B cell (primary cell): ENCODE data around the gene APP. TPM values are rescaled to one million over a fixed set of nuclear protein-coding genes. Genes with fewer than 3 reads are reported as not detected.

ENCODE experiments used
- ATAC-seq: fragments of 200-7000 bp; cut with Tn5 transposase; one replicate; pipeline ENCODE4 v1.10.0; 2021; ENCODE audit warnings: low read depth, mild to moderate bottlenecking, moderate number of reproducible peaks, moderate library complexity
- CTCF ChIA-PET: fragments of 350-600 bp; sonication (Branson Sonifier 250); formaldehyde crosslinking; loops from one replicate; lab custom pipeline; 2021; ENCODE audit warnings: antibody characterized with exemption, inconsistent platforms; lab: Charles Lee
- POLR2A ChIA-PET: fragments of 350-600 bp; sonication (Branson Sonifier 250); formaldehyde crosslinking; loops from one replicate; lab custom pipeline; 2021; ENCODE audit warnings: antibody characterized with exemption; lab: Charles Lee
- DNase-seq: peaks from one replicate; pipeline ENCODE4 v3.0.0; 2013
- H2AFZ ChIP-seq: 2 replicates; pipeline ENCODE4 v1.6.1; 2012; ENCODE audit warnings: mild to moderate bottlenecking, low read depth, low read length; ENCODE audit not compliant: insufficient read depth, poor library complexity, severe bottlenecking
- H3K27ac ChIP-seq, 2 donors: 1 replicate in 1 of 2; 2 replicates in 1 of 2; pipeline ENCODE4 v1.5.1; 2012 to 2013; ENCODE audit warnings: low read length in 2 of 2, mild to moderate bottlenecking in 2 of 2, moderate library complexity in 1 of 2
- H3K27me3 ChIP-seq, 4 experiments: fragments of 200-600 bp in 1 of 4; sonication (generic) in 1 of 4; replicated peaks in 1 of 4; 1 replicate in 2 of 4; 2 replicates in 2 of 4; pipeline versions ENCODE4 v1.6.1 to v1.7.0; 2013 to 2016; ENCODE audit warnings: low read length in 3 of 4, mild to moderate bottlenecking in 2 of 4, mixed read lengths in 1 of 4, moderate library complexity in 1 of 4; ENCODE audit not compliant: insufficient read depth in 4 of 4, control insufficient read depth in 3 of 4; ENCODE audit errors: control extremely low read depth in 1 of 4
- H3K36me3 ChIP-seq, 2 experiments: replicated peaks in 1 of 2; 1 replicate in 1 of 2; 2 replicates in 1 of 2; pipeline versions ENCODE4 v1.6.1 to v1.7.1; 2013; ENCODE audit warnings: low read length in 1 of 2; ENCODE audit not compliant: insufficient read depth in 2 of 2, control insufficient read depth in 1 of 2; ENCODE audit errors: control extremely low read depth in 1 of 2, extremely low read depth in 1 of 2
- H3K4me1 ChIP-seq, 2 donors: fragments of 200-600 bp in 1 of 2; sonication (generic) in 1 of 2; 1 replicate in 1 of 2; 2 replicates in 1 of 2; pipeline versions ENCODE4 v1.5.1 to v1.6.1; 2013 to 2017; ENCODE audit warnings: low read length in 2 of 2; ENCODE audit not compliant: control insufficient read depth in 2 of 2, insufficient read depth in 2 of 2
- H3K4me2 ChIP-seq: replicated peaks from 2 replicates; pipeline ENCODE3; 2012; ENCODE audit warnings: mild to moderate bottlenecking, low read depth, low read length; ENCODE audit not compliant: poor library complexity, severe bottlenecking
- H3K4me3 ChIP-seq, 5 experiments: fragments of 200-600 bp in 1 of 5; sonication (generic) in 1 of 5; 1 replicate in 3 of 5; 2 replicates in 2 of 5; pipeline versions ENCODE4 v1.5.1 to v1.7.0; 2011 to 2016; ENCODE audit warnings: low read length in 4 of 5, mild to moderate bottlenecking in 4 of 5, low read depth in 2 of 5, control low read depth in 1 of 5, moderate library complexity in 1 of 5; ENCODE audit not compliant: insufficient read depth in 1 of 5; ENCODE audit errors: control extremely low read depth in 1 of 5, extremely low read depth in 1 of 5
- H3K79me2 ChIP-seq: fragments of 200-600 bp; sonication (generic); one replicate; pipeline ENCODE4 v1.6.0; 2016; ENCODE audit warnings: low read length; ENCODE audit not compliant: control insufficient read depth, insufficient read depth
- H3K9ac ChIP-seq: fragments of 200-600 bp; sonication (generic); 2 replicates; pipeline ENCODE4 v1.6.1; 2017; ENCODE audit warnings: mild to moderate bottlenecking, low read length, moderate library complexity
- H3K9me3 ChIP-seq, 3 donors: one replicate each; pipeline versions ENCODE4 v1.6.1 to v1.7.1; 2013; ENCODE audit warnings: low read length in 2 of 3; ENCODE audit not compliant: control insufficient read depth in 2 of 3, insufficient read depth in 1 of 3; ENCODE audit errors: control extremely low read depth in 1 of 3
- H4K20me1 ChIP-seq: 2 replicates; pipeline ENCODE4 v1.6.0; 2012; ENCODE audit warnings: mild to moderate bottlenecking, low read length; ENCODE audit not compliant: insufficient read depth, control insufficient read depth, poor library complexity, severe bottlenecking
- H3K27ac Mint-ChIP-seq: one replicate; pipeline ENCODE4 v1.8.0; 2021; ENCODE audit warnings: mixed read lengths
- H3K27me3 Mint-ChIP-seq: one replicate; pipeline ENCODE4 v1.8.0; 2021; ENCODE audit warnings: mixed read lengths
- H3K4me1 Mint-ChIP-seq: one replicate; pipeline ENCODE4 v1.8.0; 2021; ENCODE audit warnings: mixed read lengths
- H3K4me3 Mint-ChIP-seq: one replicate; pipeline ENCODE4 v1.8.0; 2021; ENCODE audit warnings: mixed read lengths
- H3K9me3 Mint-ChIP-seq: one replicate; pipeline ENCODE4 v1.8.0; 2022; ENCODE audit warnings: mixed read lengths; ENCODE audit not compliant: insufficient read depth
- CTCF ChIP-seq: fragments of 200-600 bp; IDR thresholded peaks from one replicate; pipeline ENCODE4 v1.8.0; 2022; ENCODE audit warnings: antibody characterized with exemption, mild to moderate bottlenecking
- EZH2 ChIP-seq: IDR thresholded peaks from 2 replicates; pipeline ENCODE4 v1.6.1; 2012; ENCODE audit warnings: borderline replicate concordance, low read depth, mild to moderate bottlenecking, moderate library complexity, low read length; ENCODE audit not compliant: insufficient read depth, poor library complexity, severe bottlenecking
- WGBS: methylation state at CpG from one replicate; pipeline ENCODE4 v1.1.5; 2013; ENCODE audit warnings: missing lambda C conversion rate; ENCODE audit not compliant: insufficient coverage; 5-methylcytosine and 5-hydroxymethylcytosine counted together
- intact Hi-C: fragments of 100-400 bp; cut with micrococcal nuclease; formaldehyde crosslinking; loops from one replicate; pipeline ENCODE4 v1.10.0; 2022
- polyA plus RNA-seq: library from polyadenylated mRNA; depleted of rRNA; stranded (reverse); fragments of >200 nt; gene quantifications from 2 replicates; pipeline ENCODE4 v1.2.3, GENCODE V29; 2012
- total RNA-seq, 2 donors: library from RNA; stranded (reverse); fragments of 120-200 nt in 1 of 2; gene quantifications; 1 replicate in 1 of 2; 2 replicates in 1 of 2; pipeline versions ENCODE4 v1.2.3 to v1.2.4, GENCODE V29; 2013 to 2022

APP gene
- total and polyA plus RNA-seq, 2 donors (not counting 1 experiment from before 2014, with no cell fraction given): 28.3 to 34.7 TPM

GRCh38 chr21:26136671-26137070, 33.9 kb downstream of the APP start:
- H3K9me3 ChIP-seq: no peaks in the 10 kb centered on the region
- ChIA-PET POLR2A (no interaction called here), CTCF (no interaction called here)
- H3K4me1 ChIP-seq: peaks cover 0 to 6% of the 10 kb centered on the region in 2 donors
- no peak overlapping the region for H3K4me2 ChIP-seq
- no peak overlapping the region for H3K27ac ChIP-seq
- WGBS: 34% methylated on average over 6 of the region's 6 CpGs
- Mint-ChIP-seq H3K4me3 (no peak overlapping the region), H3K9me3 (no peaks in the 10 kb centered on the region), H3K4me1 (peaks cover 10% of the 10 kb centered on the region), H3K27ac (no peak overlapping the region), H3K27me3 (no peaks in the 10 kb centered on the region)
- peaks cover 31% of the 10 kb centered on the region for H3K79me2 ChIP-seq
- intact Hi-C loops: no loop called here
- no peak for TF ChIP-seq CTCF
- no peak for TF ChIP-seq EZH2
- no peaks in the 10 kb centered on the region for H3K36me3 ChIP-seq
- DNase-seq (no peak), ATAC-seq (no peak)
- H3K9ac ChIP-seq: no peak overlapping the region
- no peaks in the 10 kb centered on the region for H3K27me3 ChIP-seq
- no peak overlapping the region for H2AFZ ChIP-seq
- peaks cover 6% of the 10 kb centered on the region for H4K20me1 ChIP-seq
- H3K4me3 ChIP-seq: no peak overlapping the region

- Histone ChIP-seq H2AFZ (no peak overlapping the region), H3K36me3 (no peaks in the 10 kb centered on the region), H4K20me1 (peaks cover 6% of the 10 kb centered on the region), H3K27me3 (no peaks in the 10 kb centered on the region), H3K4me3 (no peak overlapping the region), H3K4me1 (peaks cover 0 to 6% of the 10 kb centered on the region in 2 donors), H3K79me2 (peaks cover 31% of the 10 kb centered on the region), H3K9me3 (no peaks in the 10 kb centered on the region), H3K9ac (no peak overlapping the region), H3K27ac (no peak overlapping the region), H3K4me2 (no peak overlapping the region)
- ChIA-PET CTCF (no interaction called here), POLR2A (no interaction called here)
- Mint-ChIP-seq H3K9me3 (no peaks in the 10 kb centered on the region), H3K27me3 (no peaks in the 10 kb centered on the region), H3K27ac (no peak overlapping the region), H3K4me1 (peaks cover 10% of the 10 kb centered on the region), H3K4me3 (no peak overlapping the region)
- intact Hi-C loops: no loop called here
- no peak for DNase-seq
- TF ChIP-seq CTCF (no peak), EZH2 (no peak)
- 95% methylated on average over 5 of the region's 7 CpGs for WGBS
- no peak for ATAC-seq
Measured at GRCh38 chr21:26135520-26135919, 35.0 kb downstream of the APP start.
